Common myeloid progenitor, CD34-positive (primary cell): Measurements from ENCODE around the gene HYAL2.

Experiments
- CTCF ChIA-PET: fragments of 350-600 bp; sonication (Branson Sonifier 250); formaldehyde crosslinking; loops from one replicate; lab custom pipeline; 2021; ENCODE audit warnings: antibody characterized with exemption; lab: Charles Lee
- POLR2A ChIA-PET: fragments of 350-600 bp; sonication (Branson Sonifier 250); formaldehyde crosslinking; loops from one replicate; lab custom pipeline; 2021; ENCODE audit warnings: antibody characterized with exemption; lab: Charles Lee
- DNase-seq, 3 donors: peaks; one replicate each; pipeline versions ENCODE4 v3.0.0 to v3.0.0-alpha.2; 2013
- H3K27ac ChIP-seq, 2 experiments: 1 replicate in 1 of 2; 2 replicates in 1 of 2; pipeline ENCODE4 v1.7.0; 2013; ENCODE audit warnings: inconsistent platforms in 2 of 2, low read length in 2 of 2, mild to moderate bottlenecking in 2 of 2, low read depth in 1 of 2, moderate library complexity in 1 of 2; ENCODE audit not compliant: severe bottlenecking in 2 of 2, insufficient read depth in 1 of 2, poor library complexity in 1 of 2
- H3K27me3 ChIP-seq, 5 experiments: replicated peaks in 2 of 5; 1 replicate in 3 of 5; 2 replicates in 2 of 5; pipeline versions ENCODE4 v1.6.1 to v1.7.0; 2013; ENCODE audit warnings: low read length in 4 of 5, mild to moderate bottlenecking in 2 of 5, moderate library complexity in 2 of 5, inconsistent platforms in 1 of 5; ENCODE audit not compliant: insufficient read depth in 5 of 5, control insufficient read depth in 4 of 5
- H3K36me3 ChIP-seq, 4 experiments: 1 replicate in 2 of 4; 2 replicates in 2 of 4; pipeline versions ENCODE4 v1.6.1 to v1.7.0; 2013; ENCODE audit warnings: low read length in 3 of 4, control low read depth in 1 of 4, mild to moderate bottlenecking in 1 of 4; ENCODE audit not compliant: control insufficient read depth in 4 of 4, insufficient read depth in 4 of 4
- H3K4me1 ChIP-seq, 4 experiments: 1 replicate in 3 of 4; 2 replicates in 1 of 4; pipeline versions ENCODE4 v1.6.1 to v1.7.1; 2013; ENCODE audit warnings: low read length in 3 of 4, mild to moderate bottlenecking in 3 of 4, control low read depth in 1 of 4, inconsistent platforms in 1 of 4, moderate library complexity in 1 of 4; ENCODE audit not compliant: control insufficient read depth in 4 of 4, insufficient read depth in 4 of 4; ENCODE audit errors: control extremely low read depth in 1 of 4
- H3K4me3 ChIP-seq, 7 experiments: 1 replicate in 4 of 7; 2 replicates in 3 of 7; pipeline versions ENCODE4 v1.5.1 to v1.7.0; 2013; ENCODE audit warnings: mild to moderate bottlenecking in 7 of 7, low read length in 6 of 7, moderate library complexity in 6 of 7, inconsistent platforms in 2 of 7, low read depth in 2 of 7, control low read depth in 1 of 7; ENCODE audit not compliant: insufficient read depth in 4 of 7, control insufficient read depth in 1 of 7; ENCODE audit errors: extremely low read depth in 1 of 7
- H3K9me3 ChIP-seq, 5 experiments: 1 replicate in 4 of 5; 2 replicates in 1 of 5; pipeline versions ENCODE4 v1.6.1 to v1.7.1; 2013; ENCODE audit warnings: low read length in 4 of 5, mild to moderate bottlenecking in 2 of 5, inconsistent platforms in 1 of 5, low read depth in 1 of 5, moderate library complexity in 1 of 5; ENCODE audit not compliant: control insufficient read depth in 4 of 5, insufficient read depth in 2 of 5; ENCODE audit errors: control extremely low read depth in 1 of 5
- WGBS: methylation state at CpG from one replicate; pipeline ENCODE4 v1.1.5; 2013; ENCODE audit not compliant: insufficient coverage; 5-methylcytosine and 5-hydroxymethylcytosine counted together

The HYAL2 gene

DNA sequence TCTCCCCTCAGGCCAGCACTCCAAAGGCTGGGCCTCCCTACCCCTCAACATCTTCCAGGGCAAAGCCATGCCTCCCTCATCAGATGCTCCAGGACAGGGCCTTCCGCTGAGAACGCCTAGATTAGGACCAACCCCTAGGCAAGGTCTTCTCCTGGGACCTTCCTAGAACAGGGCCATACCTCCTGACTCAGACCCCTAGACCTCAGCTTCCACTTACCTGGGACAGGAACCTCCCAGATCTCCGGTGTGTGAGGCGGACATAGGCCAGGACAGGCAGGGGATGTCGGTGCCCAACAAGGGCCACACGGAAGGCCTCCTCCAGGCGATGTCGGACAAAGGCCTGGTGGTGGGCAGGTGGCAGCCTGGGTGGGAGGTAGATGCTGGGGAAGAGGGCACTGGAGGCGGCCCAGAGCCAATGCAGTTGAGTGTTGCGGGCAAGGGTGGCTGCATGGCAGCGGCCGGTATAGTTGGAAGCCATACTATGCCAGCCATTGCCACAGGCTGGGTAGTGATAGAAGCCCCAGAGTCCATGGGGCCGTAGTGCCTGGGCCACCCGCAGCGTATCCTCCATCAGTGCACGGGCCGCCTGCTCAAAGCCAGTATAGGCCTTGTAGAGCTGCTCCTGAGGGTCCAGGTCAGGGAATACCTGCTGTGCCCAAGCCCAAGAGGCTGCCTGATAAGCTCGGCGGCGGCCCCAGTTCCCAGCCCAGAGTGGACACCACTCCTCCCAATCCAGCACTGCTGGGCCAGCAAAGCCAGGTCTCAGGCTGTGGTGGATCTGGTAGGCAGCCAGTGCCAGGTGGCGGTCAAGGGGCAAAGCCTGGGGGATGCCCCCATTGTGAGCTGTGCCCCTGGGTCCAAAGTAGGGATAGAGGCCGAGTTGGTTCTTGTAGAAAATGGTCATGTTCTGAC lies 27.8 kb downstream of the HYAL2 start:
- no peak for DNase-seq
- no peak overlapping the region for H3K4me3 ChIP-seq
- peaks cover 5 to 47% (median 43%) of the 10 kb centered on the region in 4 experiments for H3K4me1 ChIP-seq
- peaks cover 0 to 32% (median 12%) of the 10 kb centered on the region in 4 experiments for H3K36me3 ChIP-seq
- H3K27ac ChIP-seq: no peak overlapping the region
- H3K27me3 ChIP-seq: no peaks in the 10 kb centered on the region
- 100% methylated on average over 16 of the region's 22 CpGs for WGBS
- CTCF ChIA-PET: interaction anchor here (0.5 to 5.5 kb wide), 5 partner anchors 15 to 51 kb away, joined by 3 to 26 read pairs (median 4); no protein-coding TSS in a partner anchor
- no peaks in the 10 kb centered on the region for H3K9me3 ChIP-seq
- POLR2A ChIA-PET: interaction anchor here (0.6 kb wide), 2 partner anchors 45 to 53 kb away, joined by 3 to 4 read pairs; no protein-coding TSS in a partner anchor

DNA sequence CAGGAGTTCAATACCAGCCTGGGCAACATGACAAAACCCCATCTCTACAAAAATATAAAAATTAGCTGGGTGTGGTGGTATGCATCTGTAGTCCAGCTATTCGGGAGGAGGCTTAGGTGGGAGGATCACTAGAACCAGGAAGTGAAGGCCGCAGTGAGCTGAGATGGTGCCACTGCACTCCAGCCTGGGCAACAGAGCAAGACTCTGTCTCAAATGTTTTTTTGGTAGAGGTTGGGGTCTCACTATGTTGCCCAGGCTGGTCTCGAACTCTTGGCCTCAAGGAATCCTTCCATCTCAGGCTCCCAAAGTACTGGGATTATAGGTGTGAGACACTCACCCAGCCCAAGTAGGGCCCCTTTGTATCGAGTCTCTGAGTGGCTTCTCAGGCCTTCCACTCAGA lies 28.5 kb downstream of the HYAL2 start:
- WGBS: 100% methylated on average over 2 of the region's 4 CpGs
- Histone ChIP-seq H3K27ac (no peak overlapping the region), H3K36me3 (peaks cover 0 to 38% (median 18%) of the 10 kb centered on the region in 4 experiments), H3K27me3 (no peaks in the 10 kb centered on the region), H3K4me1 (peaks cover 5 to 44% (median 40%) of the 10 kb centered on the region in 4 experiments), H3K9me3 (no peaks in the 10 kb centered on the region), H3K4me3 (no peak overlapping the region)
- POLR2A ChIA-PET: no interaction called here
- DNase-seq: no peak
- CTCF ChIA-PET: interaction anchor here (0.7 to 1.1 kb wide), 2 partner anchors 15 to 25 kb away, joined by 3 read pairs; no protein-coding TSS in a partner anchor

- Histone ChIP-seq H3K27me3 (no peaks in the 10 kb centered on the region), H3K27ac (peak overlapping the region; percentile 42 to 77), H3K4me1 (peaks cover 5 to 36% (median 31%) of the 10 kb centered on the region in 4 experiments), H3K36me3 (peaks cover 2 to 47% (median 27%) of the 10 kb centered on the region in 4 experiments), H3K4me3 (peak overlapping the region in 3 of 7 experiments; percentile 84 to 94 (median 92)), H3K9me3 (no peaks in the 10 kb centered on the region)
- ChIA-PET CTCF (interaction anchor here (1.1 kb wide), 1 partner anchor 14 kb away, joined by 3 read pairs; no protein-coding TSS in a partner anchor), POLR2A (interaction anchor here (0.6 kb wide), 1 partner anchor 28 kb away, joined by 3 read pairs; no protein-coding TSS in a partner anchor)
- 98% methylated on average over 10 of the region's 12 CpGs for WGBS
- no peak for DNase-seq
Measured at GRCh38 chr3:50293079-50293801, 29.3 kb downstream of the HYAL2 start.

GRCh38 chr3:50292159-50293078 lies 30.1 kb downstream of the HYAL2 start, which contains the start of gene IFRD2:
TSS of gene IFRD2 (minus strand) at chr3:50292429. CDS start at chr3:50292274, 155 bp downstream.
- 2% methylated on average over 58 of the region's 67 CpGs for WGBS
- Histone ChIP-seq H3K9me3 (no peaks in the 10 kb centered on the region), H3K36me3 (peaks cover 2 to 52% (median 34%) of the 10 kb centered on the region in 4 experiments), H3K4me3 (peak within 1 kb of the TSS; percentile 63 to 94 (median 81)), H3K4me1 (peaks cover 3 to 28% (median 23%) of the 10 kb centered on the region in 4 experiments), H3K27ac (peak within 1 kb of the TSS; percentile 61 to 82), H3K27me3 (no peaks in the 10 kb centered on the region)
- POLR2A ChIA-PET: interaction anchor here (0.6 to 1.3 kb wide), 3 partner anchors 14 to 60 kb away, joined by 3 read pairs; no protein-coding TSS in a partner anchor
- CTCF ChIA-PET: interaction anchor here (0.6 to 2.0 kb wide), 8 partner anchors 11 to 73 kb away, joined by 3 to 9 read pairs (median 4); partner anchors contain the start of genes HYAL1 and LSMEM2
- DNase-seq: peak; percentile 97 to 98 (median 98)

DNA sequence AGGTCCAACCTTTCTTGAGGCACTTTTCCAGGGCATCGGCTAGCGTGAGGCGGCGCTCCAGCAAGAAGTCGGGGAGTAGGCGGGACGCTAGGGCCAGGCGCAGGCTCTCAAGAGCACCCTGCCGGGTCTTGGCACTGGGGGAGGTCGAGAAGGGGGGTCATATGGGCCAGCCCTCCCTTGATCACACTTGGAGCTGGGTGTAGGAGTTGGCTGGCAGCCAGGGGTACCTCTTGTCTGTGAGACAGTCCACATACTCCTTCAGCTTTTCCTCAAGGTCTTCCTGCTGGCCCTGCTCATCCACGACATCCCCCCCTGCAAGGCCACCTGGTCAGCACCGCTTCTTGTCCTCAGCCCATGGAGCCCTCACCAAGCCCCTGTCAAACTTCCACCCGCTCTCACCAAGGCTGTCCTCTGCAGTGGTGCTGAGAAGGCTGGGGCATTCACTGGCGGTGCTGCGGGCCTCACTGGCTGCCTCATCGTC lies 32.3 kb downstream of the HYAL2 start:
- 95% methylated on average over 14 of the region's 16 CpGs for WGBS
- DNase-seq: no peak
- H3K9me3 ChIP-seq: no peaks in the 10 kb centered on the region
- H3K27me3 ChIP-seq: no peaks in the 10 kb centered on the region
- H3K36me3 ChIP-seq: peaks cover 2 to 52% (median 36%) of the 10 kb centered on the region in 4 experiments
- H3K4me3 ChIP-seq: no peak overlapping the region
- H3K4me1 ChIP-seq: peaks cover 3 to 25% (median 19%) of the 10 kb centered on the region in 4 experiments
- no peak overlapping the region for H3K27ac ChIP-seq
- POLR2A ChIA-PET: no interaction called here
- CTCF ChIA-PET: interaction anchor here (1.5 to 3.4 kb wide), 3 partner anchors 15 to 34 kb away, joined by 4 to 10 read pairs (median 6); no protein-coding TSS in a partner anchor

- peaks cover 3 to 25% (median 19%) of the 10 kb centered on the region in 4 experiments for H3K4me1 ChIP-seq
- H3K36me3 ChIP-seq: peaks cover 2 to 49% (median 36%) of the 10 kb centered on the region in 4 experiments
- 100% methylated on average over 6 of the region's 6 CpGs for WGBS
- no peaks in the 10 kb centered on the region for H3K27me3 ChIP-seq
- no peak overlapping the region for H3K27ac ChIP-seq
- CTCF ChIA-PET: interaction anchor here (0.7 to 3.4 kb wide), 8 partner anchors 8 to 35 kb away, joined by 3 to 10 read pairs (median 3); partner anchors contain the start of genes HYAL3 and NAA80
- no peak overlapping the region for H3K4me3 ChIP-seq
- POLR2A ChIA-PET: no interaction called here
- H3K9me3 ChIP-seq: no peaks in the 10 kb centered on the region
- no peak for DNase-seq
Measured at GRCh38 chr3:50289130-50289529, 33.4 kb downstream of the HYAL2 start.
